ENCODE results near the gene MIER2.

The MIER2 gene

GRCh38 chr19:292281-292884 lies 52.2 kb downstream of the MIER2 start:
- no peak for ATAC-seq (ENCODE audit: insufficient read depth, low read depth)

GRCh38 chr19:291561-292280 lies 52.9 kb downstream of the MIER2 start:
- no peak overlapping the region for H2AFZ ChIP-seq (ENCODE audit: low read depth, low read length)
- no peaks in the 10 kb centered on the region for H3K79me2 ChIP-seq (ENCODE audit: insufficient read depth, low read length)
- DNase-seq: no peak
- H3K4me3 ChIP-seq (ENCODE audit: low read depth in 1 of 2, low read length in 2 of 2): no peak overlapping the region
- no peaks in the 10 kb centered on the region for H3K4me1 ChIP-seq (ENCODE audit: insufficient read depth, low read length)
- H3K36me3 ChIP-seq (ENCODE audit: insufficient read depth, low read length): no peaks in the 10 kb centered on the region
- no peak overlapping the region for H3K27ac ChIP-seq (ENCODE audit: low read length)
- H3K9me3 ChIP-seq (ENCODE audit: insufficient read depth, low read length, severe bottlenecking): no peaks in the 10 kb centered on the region
- ATAC-seq (ENCODE audit: insufficient read depth, low read depth): no peak
- TF ChIP-seq, protein P1, sequence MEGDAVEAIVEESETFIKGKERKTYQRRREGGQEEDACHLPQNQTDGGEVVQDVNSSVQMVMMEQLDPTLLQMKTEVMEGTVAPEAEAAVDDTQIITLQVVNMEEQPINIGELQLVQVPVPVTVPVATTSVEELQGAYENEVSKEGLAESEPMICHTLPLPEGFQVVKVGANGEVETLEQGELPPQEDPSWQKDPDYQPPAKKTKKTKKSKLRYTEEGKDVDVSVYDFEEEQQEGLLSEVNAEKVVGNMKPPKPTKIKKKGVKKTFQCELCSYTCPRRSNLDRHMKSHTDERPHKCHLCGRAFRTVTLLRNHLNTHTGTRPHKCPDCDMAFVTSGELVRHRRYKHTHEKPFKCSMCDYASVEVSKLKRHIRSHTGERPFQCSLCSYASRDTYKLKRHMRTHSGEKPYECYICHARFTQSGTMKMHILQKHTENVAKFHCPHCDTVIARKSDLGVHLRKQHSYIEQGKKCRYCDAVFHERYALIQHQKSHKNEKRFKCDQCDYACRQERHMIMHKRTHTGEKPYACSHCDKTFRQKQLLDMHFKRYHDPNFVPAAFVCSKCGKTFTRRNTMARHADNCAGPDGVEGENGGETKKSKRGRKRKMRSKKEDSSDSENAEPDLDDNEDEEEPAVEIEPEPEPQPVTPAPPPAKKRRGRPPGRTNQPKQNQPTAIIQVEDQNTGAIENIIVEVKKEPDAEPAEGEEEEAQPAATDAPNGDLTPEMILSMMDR (IDR thresholded peaks at IDR 0.05; ENCODE audit: borderline replicate concordance, extremely low read depth, low read length, poor library complexity, severe bottlenecking): no peak
- TF ChIP-seq EZH2 (IDR thresholded peaks at IDR 0.05; ENCODE audit: borderline replicate concordance, low read depth, low read length, severe bottlenecking): no peak
- H3K4me2 ChIP-seq (ENCODE audit: insufficient read depth, low read length): no peak overlapping the region
- no peaks in the 10 kb centered on the region for H3K27me3 ChIP-seq (ENCODE audit: insufficient read depth, low read length, poor library complexity)
- no peak overlapping the region for H3K9ac ChIP-seq (ENCODE audit: low read depth, low read length)
- no peaks in the 10 kb centered on the region for H4K20me1 ChIP-seq (ENCODE audit: insufficient read depth, low read length)

More at GRCh38 chr19:292281-292884, 52.2 kb downstream of the MIER2 start:
- Histone ChIP-seq H3K36me3 (ENCODE audit: insufficient read depth, low read length) (no peaks in the 10 kb centered on the region), H3K4me1 (ENCODE audit: insufficient read depth, low read length) (no peaks in the 10 kb centered on the region), H3K4me3 (ENCODE audit: low read depth in 1 of 2, low read length in 2 of 2) (no peak overlapping the region), H3K9me3 (ENCODE audit: insufficient read depth, low read length, severe bottlenecking) (no peaks in the 10 kb centered on the region), H2AFZ (ENCODE audit: low read depth, low read length) (no peak overlapping the region), H4K20me1 (ENCODE audit: insufficient read depth, low read length) (no peaks in the 10 kb centered on the region), H3K4me2 (ENCODE audit: insufficient read depth, low read length) (no peak overlapping the region), H3K27me3 (ENCODE audit: insufficient read depth, low read length, poor library complexity) (no peaks in the 10 kb centered on the region), H3K9ac (ENCODE audit: low read depth, low read length) (no peak overlapping the region), H3K79me2 (ENCODE audit: insufficient read depth, low read length) (no peaks in the 10 kb centered on the region), H3K27ac (ENCODE audit: low read length) (no peak overlapping the region)
- DNase-seq: no peak
- no peak for TF ChIP-seq EZH2 (IDR thresholded peaks at IDR 0.05; ENCODE audit: borderline replicate concordance, low read depth, low read length, severe bottlenecking)
- TF ChIP-seq, protein P1 (IDR thresholded peaks at IDR 0.05; ENCODE audit: borderline replicate concordance, extremely low read depth, low read length, poor library complexity, severe bottlenecking): no peak

- Histone ChIP-seq H2AFZ (ENCODE audit: low read depth, low read length) (no peak within 1 kb of the TSS), H3K4me2 (ENCODE audit: insufficient read depth, low read length) (no peak within 1 kb of the TSS), H3K4me3 (ENCODE audit: low read depth in 1 of 2, low read length in 2 of 2) (no peak within 1 kb of the TSS), H3K36me3 (ENCODE audit: insufficient read depth, low read length) (no peaks in the 10 kb centered on the region), H3K27me3 (ENCODE audit: insufficient read depth, low read length, poor library complexity) (no peaks in the 10 kb centered on the region), H3K79me2 (ENCODE audit: insufficient read depth, low read length) (no peaks in the 10 kb centered on the region), H3K4me1 (ENCODE audit: insufficient read depth, low read length) (no peaks in the 10 kb centered on the region), H3K27ac (ENCODE audit: low read length) (no peak within 1 kb of the TSS), H3K9me3 (ENCODE audit: insufficient read depth, low read length, severe bottlenecking) (no peaks in the 10 kb centered on the region), H3K9ac (ENCODE audit: low read depth, low read length) (no peak within 1 kb of the TSS), H4K20me1 (ENCODE audit: insufficient read depth, low read length) (no peaks in the 10 kb centered on the region)
- TF ChIP-seq EZH2 (IDR thresholded peaks at IDR 0.05; ENCODE audit: borderline replicate concordance, low read depth, low read length, severe bottlenecking): no peak
- TF ChIP-seq, protein P1 (IDR thresholded peaks at IDR 0.05; ENCODE audit: borderline replicate concordance, extremely low read depth, low read length, poor library complexity, severe bottlenecking): no peak
- ATAC-seq (ENCODE audit: insufficient read depth, low read depth) (no peak), DNase-seq (no peak)
These were observed 53.5 kb downstream of the MIER2 start, which contains the start of gene PLPP2 for GRCh38 chr19:291006-291521. TSS of gene PLPP2 (minus strand) at chr19:291403. CDS start at chr19:291336, 67 bp downstream.
